ENCODE measurements around the gene MTG1. TPM values are rescaled to one million over a fixed set of nuclear protein-coding genes. Genes with fewer than 3 reads are reported as not detected.
"Not testable (repeated sequence)": the region's sequence is repeated elsewhere in the genome, so short reads cannot be mapped to it uniquely, and the experiment has no call there.

Gene MTG1
- total RNA-seq, 1 experiment from 2014 or later: 26.4 TPM

- Histone ChIP-seq H3K27ac (no peak overlapping the region), H3K9me3 (replicated peaks) (no peaks in the 10 kb centered on the region), H3K27me3 (no peaks in the 10 kb centered on the region), H3K36me3 (no peaks in the 10 kb centered on the region), H3K4me3 (no peak overlapping the region), H3K4me1 (no peaks in the 10 kb centered on the region)
- DNase-seq: no peak
Observed at GRCh38 chr10:133379801-133380666, 13.9 kb upstream of the MTG1 start.

- H3K27me3 ChIP-seq: no peaks in the 10 kb centered on the region
- DNase-seq: no peak
- H3K9me3 ChIP-seq (replicated peaks): no peaks in the 10 kb centered on the region
- H3K4me3 ChIP-seq: no peak overlapping the region
- no peaks in the 10 kb centered on the region for H3K4me1 ChIP-seq
- H3K27ac ChIP-seq: no peak overlapping the region
- no peaks in the 10 kb centered on the region for H3K36me3 ChIP-seq
Observed at GRCh38 chr10:133381036-133381435, 12.9 kb upstream of the MTG1 start.

- Histone ChIP-seq H3K27me3 (no peaks in the 10 kb centered on the region), H3K36me3 (no peaks in the 10 kb centered on the region), H3K4me3 (no peak overlapping the region), H3K27ac (no peak overlapping the region), H3K9me3 (replicated peaks) (no peaks in the 10 kb centered on the region), H3K4me1 (no peaks in the 10 kb centered on the region)
- DNase-seq: no peak
Observed at GRCh38 chr10:133383551-133383950, 10.4 kb upstream of the MTG1 start.

GRCh38 chr10:133384071-133384470 lies 9.9 kb upstream of the MTG1 start:
- H3K9me3 ChIP-seq (replicated peaks): no peaks in the 10 kb centered on the region
- no peak overlapping the region for H3K4me3 ChIP-seq
- no peaks in the 10 kb centered on the region for H3K36me3 ChIP-seq
- no peaks in the 10 kb centered on the region for H3K27me3 ChIP-seq
- no peak overlapping the region for H3K27ac ChIP-seq
- no peak for DNase-seq
- H3K4me1 ChIP-seq: no peaks in the 10 kb centered on the region

- Histone ChIP-seq H3K27ac (no peak overlapping the region), H3K36me3 (no peaks in the 10 kb centered on the region), H3K4me1 (no peaks in the 10 kb centered on the region), H3K4me3 (no peak overlapping the region), H3K27me3 (no peaks in the 10 kb centered on the region), H3K9me3 (replicated peaks) (no peaks in the 10 kb centered on the region)
- DNase-seq: no peak
Observed at GRCh38 chr10:133385214-133385613, 8.7 kb upstream of the MTG1 start.

GRCh38 chr10:133386951-133387350 lies 7.0 kb upstream of the MTG1 start:
- H3K36me3 ChIP-seq; H3K27ac ChIP-seq; H3K9me3 ChIP-seq (replicated peaks); H3K4me3 ChIP-seq; H3K4me1 ChIP-seq; DNase-seq; H3K27me3 ChIP-seq: not testable (repeated sequence)

GRCh38 chr10:133388236-133388972 lies 5.6 kb upstream of the MTG1 start:
- H3K27ac ChIP-seq: no peak overlapping the region
- no peaks in the 10 kb centered on the region for H3K36me3 ChIP-seq
- DNase-seq: peak in 1 of 2 experiments; percentile 28
- H3K27me3 ChIP-seq: no peaks in the 10 kb centered on the region
- H3K4me1 ChIP-seq: no peaks in the 10 kb centered on the region
- no peak overlapping the region for H3K4me3 ChIP-seq
- no peaks in the 10 kb centered on the region for H3K9me3 ChIP-seq (replicated peaks)

- Histone ChIP-seq H3K9me3 (replicated peaks) (no peaks in the 10 kb centered on the region), H3K4me1 (no peaks in the 10 kb centered on the region), H3K36me3 (no peaks in the 10 kb centered on the region), H3K27ac (no peak overlapping the region), H3K27me3 (no peaks in the 10 kb centered on the region), H3K4me3 (no peak overlapping the region)
- no peak for DNase-seq
Observed at GRCh38 chr10:133388973-133389818, 4.8 kb upstream of the MTG1 start.

- H3K4me3 ChIP-seq: no peak overlapping the region
- H3K36me3 ChIP-seq: no peaks in the 10 kb centered on the region
- no peak overlapping the region for H3K27ac ChIP-seq
- no peaks in the 10 kb centered on the region for H3K4me1 ChIP-seq
- H3K9me3 ChIP-seq (replicated peaks): no peaks in the 10 kb centered on the region
- no peak for DNase-seq
- no peaks in the 10 kb centered on the region for H3K27me3 ChIP-seq
Observed at GRCh38 chr10:133390597-133391248, 3.2 kb upstream of the MTG1 start.

GRCh38 chr10:133391249-133391635 lies 2.7 kb upstream of the MTG1 start:
- no peaks in the 10 kb centered on the region for H3K27me3 ChIP-seq
- no peak overlapping the region for H3K27ac ChIP-seq
- no peak overlapping the region for H3K4me3 ChIP-seq
- no peaks in the 10 kb centered on the region for H3K36me3 ChIP-seq
- no peaks in the 10 kb centered on the region for H3K9me3 ChIP-seq (replicated peaks)
- no peak for DNase-seq
- H3K4me1 ChIP-seq: no peaks in the 10 kb centered on the region

GRCh38 chr10:133391761-133392518 lies 2.0 kb upstream of the MTG1 start:
- no peak overlapping the region for H3K4me3 ChIP-seq
- H3K27ac ChIP-seq: no peak overlapping the region
- H3K9me3 ChIP-seq (replicated peaks): no peaks in the 10 kb centered on the region
- H3K36me3 ChIP-seq: no peaks in the 10 kb centered on the region
- no peaks in the 10 kb centered on the region for H3K4me1 ChIP-seq
- H3K27me3 ChIP-seq: no peaks in the 10 kb centered on the region
- no peak for DNase-seq

GRCh38 chr10:133393401-133394063 lies 425 bp upstream of the MTG1 start:
- H3K27ac ChIP-seq: peak overlapping the region; percentile 86; the same call in 1 of the 2 replicates
- no peaks in the 10 kb centered on the region for H3K4me1 ChIP-seq
- peak in 1 of 2 experiments; percentile 14 for DNase-seq
- no peaks in the 10 kb centered on the region for H3K27me3 ChIP-seq
- peaks cover 3% of the 10 kb centered on the region; the same call in 1 of the 2 replicates for H3K36me3 ChIP-seq
- H3K4me3 ChIP-seq: peak overlapping the region; percentile 69
- H3K9me3 ChIP-seq (replicated peaks): no peaks in the 10 kb centered on the region

- H3K4me3 ChIP-seq: peak overlapping the region; percentile 69
- H3K27me3 ChIP-seq: no peaks in the 10 kb centered on the region
- DNase-seq: no peak
- peaks cover 3% of the 10 kb centered on the region; the same call in 1 of the 2 replicates for H3K36me3 ChIP-seq
- H3K9me3 ChIP-seq (replicated peaks): no peaks in the 10 kb centered on the region
- H3K27ac ChIP-seq: peak overlapping the region; percentile 86
- no peaks in the 10 kb centered on the region for H3K4me1 ChIP-seq
Observed at GRCh38 chr10:133394801-133395221, 854 bp downstream of the MTG1 start.

Data from SJCRH30 (cell line).